GM12801 (cell line): ENCODE measurements around the gene PFKFB3.

ENCODE experiments used
- CTCF ChIP-seq: IDR thresholded peaks from one replicate; pipeline ENCODE4 v1.5.1; 2011; ENCODE audit warnings: control low read depth; ENCODE audit not compliant: insufficient read length; ENCODE audit errors: extremely low read depth

PFKFB3 gene

GRCh38 chr10:6164271-6165095 is 38.2 kb upstream of the PFKFB3 start:
- no peak for TF ChIP-seq CTCF

GRCh38 chr10:6165221-6165725 is 37.5 kb upstream of the PFKFB3 start:
- TF ChIP-seq CTCF: no peak

- no peak for TF ChIP-seq CTCF
Observed at GRCh38 chr10:6167456-6167855, 35.3 kb upstream of the PFKFB3 start.

- no peak for TF ChIP-seq CTCF
Observed at GRCh38 chr10:6168084-6168483, 34.6 kb upstream of the PFKFB3 start.

- TF ChIP-seq CTCF: no peak
Observed at GRCh38 chr10:6170638-6171037, 32.1 kb upstream of the PFKFB3 start.

GRCh38 chr10:6171881-6172695 is 30.6 kb upstream of the PFKFB3 start:
- no peak for TF ChIP-seq CTCF

- TF ChIP-seq CTCF: no peak
Observed at GRCh38 chr10:6173203-6173602, 29.5 kb upstream of the PFKFB3 start.
